LHCN-M2 (cell line): ENCODE results near the gene APCS. TPM values are rescaled to one million over a fixed set of nuclear protein-coding genes. Genes with fewer than 3 reads are reported as not detected.
A peak's percentile ranks its signal among the peaks of the same experiment; 100 is the strongest.

Experiments used
- DNase-seq: peaks from one replicate; pipeline ENCODE4 v3.0.0-alpha.2; 2012; ENCODE audit warnings: low read depth
- polyA plus RNA-seq: library from polyadenylated mRNA; unstranded; fragments of >200 nt; gene quantifications from one replicate; pipeline ENCODE4 v1.2.1, GENCODE V29; 2012; ENCODE audit warnings: missing spikeins
- total RNA-seq: library from RNA; depleted of rRNA; stranded (reverse); fragments of >200 nt; gene quantifications from 2 replicates; pipeline ENCODE4 v1.2.3, GENCODE V29; 2014; rRNA removed

The APCS gene, protein sequence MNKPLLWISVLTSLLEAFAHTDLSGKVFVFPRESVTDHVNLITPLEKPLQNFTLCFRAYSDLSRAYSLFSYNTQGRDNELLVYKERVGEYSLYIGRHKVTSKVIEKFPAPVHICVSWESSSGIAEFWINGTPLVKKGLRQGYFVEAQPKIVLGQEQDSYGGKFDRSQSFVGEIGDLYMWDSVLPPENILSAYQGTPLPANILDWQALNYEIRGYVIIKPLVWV
- not detected in 2 replicates for total RNA-seq
- not detected for polyA plus RNA-seq

DNA sequence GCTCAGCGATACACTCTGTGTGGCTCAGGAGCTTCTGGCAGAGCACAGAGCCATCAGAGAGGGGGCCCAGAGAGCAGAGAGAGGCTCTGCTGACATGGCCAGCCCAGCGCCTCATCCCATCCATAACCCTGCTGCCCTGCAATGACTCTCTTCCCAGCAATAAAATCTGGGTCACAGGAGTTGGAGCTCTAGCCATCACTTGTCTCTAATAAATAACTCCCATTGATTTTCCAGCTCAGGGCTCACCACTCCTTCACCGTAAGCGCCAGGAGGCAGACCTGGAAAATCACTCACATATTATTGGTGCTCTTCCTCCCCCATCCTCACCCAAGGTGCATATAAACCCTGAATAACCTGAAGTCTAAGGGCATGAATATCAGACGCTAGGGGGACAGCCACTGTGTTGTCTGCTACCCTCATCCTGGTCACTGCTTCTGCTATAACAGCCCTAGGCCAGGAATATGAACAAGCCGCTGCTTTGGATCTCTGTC lies at the start of gene APCS:
Gene APCS, plus strand, starts transcription at position 366 of the 491 bp plus-strand sequence. Its CDS starts 96 bp downstream, at position 462.
- DNase-seq: no peak

DNA sequence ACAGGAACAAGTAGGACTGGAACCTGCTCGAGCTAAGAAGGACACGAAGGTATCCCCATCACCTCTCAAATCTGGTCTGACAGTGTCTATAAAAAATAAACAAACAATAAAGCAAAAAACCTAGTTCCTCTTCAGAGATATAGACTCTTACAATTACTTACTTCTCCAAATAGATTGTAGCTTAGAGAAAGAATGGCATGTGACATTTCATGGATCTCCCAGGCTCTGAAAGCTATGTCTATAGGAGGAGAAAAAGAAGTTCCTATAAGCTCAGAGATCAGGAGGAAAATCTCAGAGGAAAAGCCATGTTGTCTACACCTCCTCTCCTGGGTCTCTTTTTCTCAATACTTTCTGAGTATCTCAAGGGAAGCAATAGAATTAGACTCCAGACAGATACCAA lies 39.5 kb upstream of the APCS start:
- DNase-seq: no peak

DNA sequence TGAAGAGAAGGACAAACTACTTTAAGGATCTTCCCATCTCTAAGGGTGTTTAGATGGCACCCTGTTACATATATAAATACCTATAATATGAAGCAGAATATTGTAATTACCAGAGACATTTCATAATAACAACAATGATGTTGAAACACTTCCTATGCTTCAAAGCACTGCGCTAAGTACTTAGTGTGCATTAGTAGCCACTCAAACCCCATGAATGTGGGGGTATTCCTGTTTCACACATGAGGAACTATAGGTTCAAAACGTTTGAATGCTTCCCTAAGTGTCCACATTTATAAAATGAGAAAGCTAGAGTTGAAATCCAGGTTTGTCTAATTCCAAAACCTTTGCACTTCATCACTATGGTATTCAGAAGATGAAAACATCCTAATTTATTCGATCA lies 33.4 kb upstream of the APCS start:
- no peak for DNase-seq

DNA sequence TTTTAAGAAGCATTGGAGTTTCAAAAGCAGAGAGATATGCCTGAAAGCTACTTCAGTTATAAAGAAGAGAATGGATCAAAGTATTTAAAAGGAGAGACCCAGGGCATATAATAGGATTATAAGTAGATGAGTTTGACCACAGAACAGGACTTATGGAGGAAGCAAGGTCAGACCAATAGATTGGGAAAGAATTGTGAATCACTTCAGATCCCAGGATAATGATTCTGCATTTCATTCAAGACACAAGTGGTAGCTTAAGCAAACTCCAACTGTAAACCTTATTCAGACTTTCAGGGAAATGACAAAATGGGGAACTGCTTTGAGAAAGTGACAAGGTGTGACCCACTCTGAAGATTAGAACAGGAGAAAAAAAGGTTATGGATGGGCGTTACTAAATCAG lies 32.9 kb upstream of the APCS start:
- peak; percentile 43 for DNase-seq

DNA sequence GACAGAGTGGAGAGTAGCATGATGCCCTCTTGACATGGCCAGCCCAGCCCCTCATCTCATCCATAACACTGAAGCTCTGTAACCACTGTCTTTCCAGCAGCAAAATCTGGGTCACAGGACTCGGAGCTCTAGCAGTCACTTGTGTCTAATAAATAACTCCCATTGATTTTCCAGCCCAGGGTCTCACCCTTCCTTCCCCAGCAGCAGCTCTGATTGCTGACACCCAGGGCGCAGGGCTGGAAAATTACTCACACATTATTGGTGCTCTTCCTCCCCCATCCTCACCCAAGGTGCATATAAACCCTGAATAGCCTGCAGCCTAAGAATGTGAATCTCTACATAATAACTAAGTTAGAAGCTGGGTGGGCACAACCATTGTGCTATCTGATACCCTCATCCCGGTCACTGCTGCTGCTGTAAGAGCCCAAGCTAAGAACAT lies 30.7 kb upstream of the APCS start:
- no peak for DNase-seq

DNA sequence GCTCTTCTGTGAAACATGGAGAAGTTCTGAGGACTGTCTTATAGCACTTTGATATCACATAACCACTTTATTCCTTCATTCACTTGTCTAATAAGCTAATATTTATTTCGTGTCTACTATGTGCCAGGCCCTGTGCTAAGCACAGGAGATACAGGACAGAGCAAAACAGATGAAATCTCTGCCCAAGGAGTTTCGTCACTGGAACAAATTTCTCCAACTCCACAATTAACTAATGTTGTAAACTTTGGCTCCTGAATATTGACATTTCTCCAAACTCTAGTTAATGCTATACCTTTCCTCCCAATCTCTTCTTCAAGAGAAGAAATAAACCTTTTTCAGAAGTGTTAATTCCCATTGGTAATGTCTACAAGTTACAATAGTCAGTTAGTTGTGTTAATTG lies 27.0 kb upstream of the APCS start:
- no peak for DNase-seq

DNA sequence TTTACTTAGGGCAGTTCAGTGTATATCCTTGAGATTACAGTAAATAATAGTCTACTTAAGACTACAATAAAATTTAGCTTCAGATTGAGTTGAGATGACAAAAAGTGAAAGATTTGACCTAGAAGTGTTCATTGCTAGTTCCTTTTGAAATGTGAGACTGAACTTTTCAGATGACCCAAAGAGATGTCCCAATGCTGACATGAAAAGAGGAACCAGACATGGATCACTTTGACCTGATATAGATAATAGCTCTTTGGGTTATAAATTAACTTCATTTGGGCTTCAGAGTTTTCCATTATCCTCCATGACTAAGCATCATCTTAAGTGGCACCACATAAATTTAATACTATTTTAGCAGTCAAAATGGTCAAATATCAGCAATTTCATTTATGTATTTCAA lies 26.1 kb upstream of the APCS start:
- no peak for DNase-seq

DNA sequence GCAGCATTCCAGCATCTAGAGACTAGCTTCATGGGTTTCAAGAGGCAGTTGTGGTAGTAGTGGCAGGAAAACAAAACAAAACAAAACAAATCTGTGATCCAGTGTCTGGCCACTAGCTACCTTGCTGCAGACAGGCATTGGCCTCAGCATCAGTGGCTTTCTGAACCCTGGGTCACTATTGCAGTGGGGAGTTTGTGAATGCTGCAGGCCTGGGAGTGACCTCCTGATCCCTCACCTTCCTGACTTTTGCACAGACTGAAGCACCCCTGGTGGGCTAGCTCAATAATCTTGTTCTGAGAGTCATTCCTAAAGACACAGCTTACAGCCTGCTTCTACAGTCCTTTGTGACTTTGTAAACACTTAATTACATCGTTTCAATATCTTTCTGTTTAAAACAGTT lies 24.9 kb upstream of the APCS start:
- no peak for DNase-seq

DNA sequence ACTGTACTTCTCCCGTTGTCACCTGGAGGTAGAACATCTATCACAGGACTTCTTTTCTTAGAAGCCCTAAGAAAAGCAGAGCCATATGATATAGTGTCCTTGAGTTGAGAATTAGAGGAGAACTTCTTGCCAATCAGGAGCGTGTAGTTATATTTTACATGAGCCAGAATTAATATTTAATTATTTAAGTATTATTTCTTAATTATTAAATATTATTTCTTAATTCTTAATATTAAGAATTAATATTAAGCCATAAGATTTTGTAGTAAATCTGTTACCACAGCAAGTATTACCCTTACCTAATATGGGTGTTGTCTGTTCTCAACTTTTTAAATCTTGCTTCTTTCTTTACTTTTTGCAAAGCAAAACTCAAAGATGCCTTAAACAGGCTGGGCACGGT lies 10.2 kb upstream of the APCS start:
- DNase-seq: no peak

DNA sequence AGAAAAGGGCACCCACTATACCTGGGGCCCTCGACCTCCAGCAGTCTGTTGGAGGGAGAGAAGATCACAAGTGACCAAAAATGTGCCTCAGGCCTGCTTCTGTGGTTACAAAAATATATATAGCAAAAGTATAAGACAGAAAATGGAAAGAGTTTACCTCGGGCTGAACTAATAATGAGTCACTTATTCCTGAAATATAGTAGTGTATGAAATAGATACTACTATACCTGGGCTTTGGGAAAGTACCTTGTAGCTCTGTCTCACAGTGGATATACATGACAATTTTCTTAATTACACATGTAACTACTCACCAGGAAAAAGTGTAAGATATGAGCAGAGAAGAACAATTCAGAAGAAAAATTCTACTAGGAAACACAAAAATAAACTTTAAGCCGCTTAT lies 7.3 kb upstream of the APCS start:
- DNase-seq: no peak

DNA sequence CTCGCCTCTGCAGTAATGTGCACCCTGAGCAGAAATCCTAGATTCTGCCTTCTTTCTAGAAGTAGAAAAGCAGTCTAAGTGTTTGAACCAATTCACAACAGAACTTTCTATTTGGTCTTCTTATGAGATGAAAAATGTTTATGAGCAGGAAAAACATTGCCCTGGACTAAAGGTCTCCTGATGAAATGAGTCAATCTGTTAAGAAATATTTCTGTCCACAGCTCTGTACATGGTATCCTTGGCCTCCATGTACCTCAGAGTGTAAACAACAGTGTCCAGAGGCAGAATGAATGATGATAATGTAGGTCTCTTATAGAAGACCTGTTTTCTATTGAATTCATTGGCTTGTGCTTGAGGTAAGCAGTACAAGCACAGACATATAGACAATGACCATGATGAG lies 6.2 kb upstream of the APCS start:
- DNase-seq: peak; percentile 3

DNA sequence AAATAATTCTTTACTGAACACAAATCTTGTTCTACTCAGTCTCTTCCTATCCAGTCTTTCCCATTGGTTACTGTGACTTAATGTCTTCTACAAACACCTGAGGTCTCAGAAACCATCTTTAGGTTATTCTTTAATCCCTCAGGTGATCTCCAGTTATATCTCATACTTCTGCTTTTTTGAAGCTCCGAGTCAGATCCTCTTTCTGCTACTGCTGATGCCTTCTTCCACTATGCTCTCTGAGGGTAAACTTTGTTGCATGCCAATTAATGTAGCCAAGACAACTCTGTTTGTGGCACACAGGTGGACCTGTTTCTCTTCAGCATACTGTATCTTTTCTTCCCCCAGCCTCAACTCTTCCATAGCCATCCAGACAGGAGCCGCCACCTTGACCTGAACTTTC lies 3.1 kb upstream of the APCS start:
- no peak for DNase-seq

DNA sequence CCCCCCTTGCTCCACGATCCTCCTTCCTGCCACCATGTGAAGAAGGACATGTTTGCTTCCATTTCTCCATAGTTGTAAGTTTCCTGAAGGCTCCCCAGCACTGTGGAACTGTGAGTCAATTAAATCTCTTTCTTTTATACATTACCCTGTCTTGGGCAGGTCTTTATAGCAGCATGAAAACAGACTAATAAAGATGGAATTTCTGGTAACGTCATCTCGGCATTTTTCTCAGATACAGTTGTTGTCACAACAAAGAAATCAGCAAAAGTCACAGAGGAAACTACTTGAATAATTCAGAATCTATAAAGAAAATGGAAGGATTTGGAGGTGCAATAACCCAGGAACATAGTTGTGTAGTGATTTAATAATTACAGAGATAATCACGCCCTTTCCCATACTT lies 4.4 kb downstream of the APCS start:
- DNase-seq: peak; percentile 35

DNA sequence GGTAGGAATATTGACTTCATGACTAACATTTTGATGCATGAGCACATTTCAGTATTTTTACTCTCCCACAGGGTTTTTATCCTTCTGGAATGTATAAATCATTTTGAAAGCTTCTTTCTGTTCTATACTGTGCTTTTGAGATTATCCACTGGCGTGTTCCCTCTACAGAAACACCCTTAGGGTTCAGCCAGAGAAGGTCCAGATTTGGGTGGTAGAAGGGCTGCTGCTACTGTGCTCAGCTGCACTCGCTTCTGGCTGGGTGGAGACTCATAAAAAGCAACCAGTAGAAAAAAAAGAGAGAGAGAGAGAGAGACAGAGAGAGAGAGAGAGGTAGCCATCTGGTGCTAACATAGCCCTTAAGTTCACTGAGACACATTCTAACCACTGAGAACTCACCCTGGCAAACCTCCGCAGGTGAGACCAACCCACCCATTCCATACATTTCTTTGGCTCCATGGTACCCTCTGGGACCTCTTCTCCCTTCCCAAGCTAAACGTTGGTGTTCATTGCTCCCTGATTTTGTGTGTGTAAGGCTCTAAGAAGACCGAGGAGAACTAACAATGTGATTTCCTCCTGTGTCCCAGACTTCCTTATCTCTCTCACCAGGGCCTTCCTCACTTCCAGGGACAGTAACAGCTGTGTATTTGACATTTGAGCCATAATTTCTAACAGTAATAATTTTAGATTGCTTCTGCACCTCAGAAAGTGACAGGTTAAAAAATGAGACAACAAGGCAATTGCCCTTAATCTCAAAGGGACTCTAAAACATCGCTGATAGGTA lies 7.2 kb downstream of the APCS start:
- no peak for DNase-seq

DNA sequence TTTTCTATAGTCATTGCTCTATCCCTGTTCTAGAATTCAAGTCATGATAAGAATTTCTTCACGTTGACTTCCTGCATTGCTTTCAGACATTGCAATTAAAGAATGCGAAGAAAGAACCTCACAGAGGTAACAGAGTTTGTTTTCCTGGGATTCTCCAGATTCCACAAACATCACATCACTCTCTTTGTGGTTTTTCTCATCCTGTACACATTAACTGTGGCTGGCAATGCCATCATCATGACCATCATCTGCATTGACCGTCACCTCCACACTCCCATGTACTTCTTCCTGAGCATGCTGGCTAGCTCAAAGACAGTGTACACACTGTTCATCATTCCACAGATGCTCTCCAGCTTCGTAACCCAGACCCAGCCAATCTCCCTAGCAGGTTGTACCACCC lies 10.6 kb downstream of the APCS start:
- DNase-seq: peak; percentile 92

DNA sequence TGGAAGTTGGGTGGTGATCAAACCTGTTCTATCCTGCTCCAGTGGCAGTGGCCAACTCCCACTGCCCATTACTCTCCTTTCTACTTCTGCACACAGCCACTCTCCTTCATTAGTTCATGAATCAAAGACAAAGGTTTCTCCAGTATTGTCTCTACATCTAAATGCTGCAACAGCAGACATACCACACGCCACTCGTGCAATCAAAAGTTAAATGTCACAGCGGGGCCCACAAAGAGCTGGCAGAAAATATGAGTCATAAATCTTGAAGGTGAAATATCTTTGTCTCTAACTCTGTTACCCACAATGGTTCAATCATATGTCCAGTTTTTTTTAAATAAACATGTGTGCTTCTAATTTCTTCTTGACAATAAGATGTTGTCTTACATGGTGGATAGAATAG lies 13.3 kb downstream of the APCS start:
- peak; percentile 31 for DNase-seq

DNA sequence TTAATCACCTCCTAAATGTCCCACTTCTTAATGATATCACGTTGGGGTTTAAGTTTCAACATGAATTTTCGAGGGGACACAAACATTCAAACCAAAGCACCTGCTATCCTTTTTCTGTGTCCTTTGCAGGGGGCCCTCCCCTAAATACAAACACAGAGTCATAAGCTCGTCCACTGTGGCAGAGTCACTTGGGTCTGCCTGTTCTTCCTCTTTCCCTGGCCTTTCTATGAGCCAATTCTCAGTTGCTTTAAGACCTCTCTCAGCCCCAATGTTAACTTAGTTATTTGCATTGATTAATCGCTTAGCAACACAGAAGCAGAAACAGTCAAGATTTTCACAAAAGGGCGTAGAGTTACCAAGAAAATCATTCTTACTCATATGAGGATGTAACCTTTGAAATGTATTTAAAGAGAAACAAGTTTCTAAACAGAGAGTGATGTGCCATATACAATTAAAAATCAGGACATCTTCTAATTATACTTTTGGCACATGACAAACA lies 14.9 kb downstream of the APCS start:
- no peak for DNase-seq

DNA sequence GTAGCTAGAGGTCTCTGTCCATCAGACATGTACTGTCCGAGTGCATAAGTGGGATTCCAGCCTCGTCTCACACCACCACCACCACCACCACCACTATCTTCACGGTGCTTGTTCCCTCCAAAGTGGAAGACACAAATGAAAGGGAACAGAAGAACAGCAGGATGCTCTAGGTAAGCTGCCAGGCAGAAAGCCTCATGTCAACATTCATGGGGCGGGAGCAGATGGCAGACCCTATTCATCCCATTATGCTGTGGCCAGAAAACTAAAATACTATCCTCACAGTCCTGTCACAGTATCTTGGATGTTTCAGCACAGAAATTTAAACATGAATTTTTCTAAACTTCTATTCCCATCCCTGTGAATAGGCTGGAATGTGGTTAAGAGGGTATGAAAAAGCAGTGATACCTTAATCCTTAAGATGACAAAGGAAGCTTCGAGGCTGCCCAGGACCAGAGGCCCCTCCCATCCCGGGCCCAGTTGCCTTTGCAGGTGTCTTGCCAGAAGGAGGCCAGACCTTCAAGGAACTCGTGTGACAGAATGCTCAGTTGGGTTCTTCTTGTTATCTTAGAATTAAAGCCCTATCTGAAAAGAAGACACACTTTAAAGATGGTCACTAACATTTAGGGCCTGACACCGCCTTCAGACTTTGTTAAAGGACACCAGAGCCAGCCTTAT lies 24.7 kb downstream of the APCS start:
- no peak for DNase-seq

DNA sequence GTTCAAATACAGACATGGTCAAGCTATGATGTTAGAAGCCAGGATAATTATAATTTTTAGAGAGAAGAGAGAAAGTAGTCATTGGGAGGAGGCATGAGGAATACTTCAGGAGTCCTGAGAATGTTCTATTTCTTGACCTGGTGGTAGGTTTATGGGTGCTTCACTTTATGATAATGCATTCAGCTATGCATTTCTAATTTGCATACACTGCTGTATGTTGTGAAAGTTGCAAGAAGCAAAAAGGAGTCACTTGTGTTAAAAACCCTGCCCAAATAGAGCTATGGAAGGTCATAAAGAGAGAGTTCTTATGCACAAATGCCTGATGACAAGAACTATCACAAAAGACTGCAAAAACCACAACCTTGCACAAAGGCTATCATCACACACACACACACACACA lies 45.3 kb downstream of the APCS start:
- no peak for DNase-seq
